ENCODE results near the gene ZNF740.
"Not testable (repeated sequence)": the region's sequence is repeated elsewhere in the genome, so short reads cannot be mapped to it uniquely, and the experiment has no call there.

Gene ZNF740

DNA sequence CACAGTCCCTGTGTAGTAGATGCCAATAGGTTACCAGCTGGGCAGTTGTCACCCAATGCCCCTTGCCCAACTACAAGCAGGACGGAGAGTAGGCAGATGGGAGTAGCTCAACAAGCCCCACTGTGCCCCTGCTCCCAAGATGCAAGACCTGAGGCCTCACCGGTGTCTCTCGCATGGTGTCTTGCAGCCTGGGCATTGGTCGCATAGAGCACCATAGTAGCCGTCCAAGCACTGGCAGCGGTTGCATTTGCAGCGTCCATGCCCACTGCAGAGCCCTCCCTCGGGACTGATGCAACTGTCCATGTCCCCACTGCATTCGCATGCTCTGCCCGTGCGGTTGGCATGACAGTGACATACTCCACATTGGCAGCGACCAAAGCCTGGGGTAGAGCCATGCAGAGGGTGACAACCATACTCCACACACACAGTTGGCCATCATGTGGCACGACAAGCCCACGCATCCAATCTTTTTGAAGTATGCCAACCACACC is 12.1 kb downstream of the ZNF740 start:
- Histone ChIP-seq H3K27ac (no peak overlapping the region), H3K4me3 (no peak overlapping the region)

DNA sequence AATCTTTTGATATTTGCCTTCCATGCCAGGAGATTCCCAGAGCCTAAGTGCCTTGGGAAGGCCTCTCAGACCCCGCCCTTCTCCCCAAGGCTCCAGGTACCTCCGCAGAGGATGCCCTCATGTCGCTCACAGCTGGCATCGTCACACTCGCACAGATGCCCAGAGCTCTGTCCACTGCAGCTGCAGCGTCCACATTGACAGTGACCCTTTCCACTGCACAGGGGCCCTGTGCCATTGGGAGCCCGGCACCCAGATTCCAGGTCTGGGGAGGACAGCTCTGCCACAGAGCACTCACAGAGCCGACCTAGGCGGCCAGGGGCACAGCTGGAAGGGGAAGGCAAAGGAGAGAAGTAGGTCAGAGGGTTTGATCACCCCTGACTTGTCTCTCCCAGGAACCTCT is 12.5 kb downstream of the ZNF740 start:
- H3K4me3 ChIP-seq, result no peak overlapping the region
- H3K27ac ChIP-seq, result no peak overlapping the region

DNA sequence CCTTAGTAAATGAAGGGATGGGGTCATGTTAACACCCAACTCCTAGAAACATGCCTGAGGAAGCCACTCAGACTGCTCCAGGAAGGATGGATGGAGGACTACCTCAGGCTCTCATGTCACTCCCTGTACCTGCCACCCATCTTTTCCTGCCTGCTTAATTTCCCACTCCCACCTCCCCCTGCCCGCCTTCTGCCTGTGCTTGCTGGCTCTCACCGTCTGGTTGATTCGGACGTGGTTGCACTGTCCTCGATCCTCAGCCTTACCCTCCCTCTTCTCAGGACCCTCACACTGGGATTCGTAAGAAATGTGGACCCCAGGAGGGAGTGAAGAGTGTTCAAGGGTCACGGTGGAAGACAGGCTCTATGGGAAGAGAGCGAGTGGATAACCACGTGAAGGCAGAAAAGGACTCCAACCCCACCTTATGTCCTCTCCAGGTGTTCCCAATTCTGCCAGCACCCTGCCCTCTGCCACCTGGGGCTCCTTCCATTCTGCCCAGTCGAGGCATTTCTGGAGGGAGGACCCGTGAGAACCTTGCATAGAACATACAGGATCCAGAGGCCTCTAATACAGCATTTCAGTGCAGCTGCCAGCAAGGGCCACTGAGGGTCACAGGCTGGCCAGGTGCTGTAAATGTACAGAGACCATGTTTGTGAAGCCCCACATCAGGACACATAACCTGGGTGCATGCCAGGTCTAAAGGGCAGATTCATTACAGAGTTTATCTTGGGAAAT is 13.6 kb downstream of the ZNF740 start:
- no peak overlapping the region for H3K27ac ChIP-seq
- no peak overlapping the region for H3K4me3 ChIP-seq

DNA sequence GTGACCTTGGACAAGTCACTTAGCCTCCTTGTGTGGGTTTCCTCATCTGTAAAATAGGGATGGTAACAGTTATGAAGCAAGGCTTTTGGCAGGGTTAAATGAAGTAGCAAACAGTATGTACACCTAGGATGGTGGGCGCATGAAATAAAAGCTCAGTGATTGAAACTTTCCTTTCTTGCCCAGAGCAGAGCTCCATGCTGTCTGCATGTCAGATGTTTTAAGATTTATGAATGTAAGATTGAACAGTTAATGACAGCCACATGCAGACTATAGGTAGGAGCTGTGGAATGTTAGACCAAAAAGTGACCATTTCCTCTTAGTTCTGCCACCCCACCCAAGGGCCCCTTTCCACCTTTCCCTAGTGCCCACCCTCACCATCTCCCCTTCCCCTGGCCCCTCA is 14.5 kb downstream of the ZNF740 start:
- Histone ChIP-seq H3K27ac (no peak overlapping the region), H3K4me3 (no peak overlapping the region)

DNA sequence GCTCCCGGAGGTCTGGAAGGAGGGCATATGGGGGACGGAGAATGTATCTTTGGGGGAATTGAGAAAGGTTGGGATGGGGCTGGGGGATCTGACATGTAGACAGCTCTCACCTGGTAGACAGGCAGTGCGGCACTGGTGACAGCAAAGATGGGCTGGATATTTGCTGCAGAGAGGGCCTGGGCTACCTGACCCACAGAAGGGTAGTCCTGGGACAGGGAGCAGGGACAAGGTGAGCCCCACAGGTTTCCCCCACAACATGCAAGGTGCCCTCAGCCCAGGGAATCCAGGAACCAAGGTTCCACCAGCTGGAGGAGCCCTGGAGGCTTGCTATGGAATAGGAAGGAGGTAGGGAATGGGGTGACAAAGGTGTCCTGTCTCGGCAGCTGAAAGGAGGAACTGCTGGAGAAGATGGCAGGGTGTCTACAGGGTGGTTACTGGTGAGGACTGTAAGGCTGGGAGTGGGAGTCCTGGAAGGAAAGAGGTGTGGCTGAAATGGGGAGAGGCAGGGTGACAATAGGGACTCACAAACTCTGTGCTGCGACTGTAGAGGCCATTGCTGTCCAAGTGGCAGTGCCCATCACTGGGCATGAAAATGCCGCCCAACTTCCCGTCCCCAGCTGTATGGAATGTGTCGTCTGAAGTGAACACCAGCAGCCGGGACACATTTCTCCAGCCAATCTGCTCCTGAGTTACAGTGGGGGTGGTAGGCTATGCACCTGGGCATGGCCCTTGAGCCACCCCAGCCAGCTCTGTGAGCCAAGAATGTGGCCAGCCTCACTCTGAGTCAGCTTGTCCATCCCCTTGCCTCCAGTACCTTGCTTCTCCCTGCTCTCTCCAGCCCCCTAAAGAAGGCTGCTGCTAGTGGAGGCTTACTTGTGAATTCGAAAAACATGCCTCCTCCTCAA is 15.2 kb downstream of the ZNF740 start:
- Histone ChIP-seq H3K27ac (no peak overlapping the region), H3K4me3 (no peak overlapping the region)

DNA sequence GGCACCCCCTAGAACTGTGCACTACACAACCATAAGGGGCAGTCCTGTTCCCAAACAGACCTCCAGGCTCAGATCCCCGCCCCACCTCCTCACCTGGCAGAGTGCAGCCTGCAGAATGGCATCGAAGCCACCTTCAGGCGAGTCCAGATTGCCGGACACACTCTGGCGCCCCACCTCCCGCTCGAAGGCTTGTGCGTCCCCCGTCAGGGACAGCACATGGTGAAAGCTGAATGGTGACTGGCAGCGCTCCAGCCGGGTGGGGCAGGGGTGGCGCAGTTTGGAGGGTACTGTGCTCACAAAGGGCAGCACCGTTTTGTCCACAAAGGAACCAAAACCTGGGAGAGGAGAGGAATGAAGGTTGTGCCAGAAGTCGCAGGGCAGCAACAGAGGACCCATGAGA is 16.0 kb downstream of the ZNF740 start:
- Histone ChIP-seq H3K27ac (no peak overlapping the region), H3K4me3 (no peak overlapping the region)

DNA sequence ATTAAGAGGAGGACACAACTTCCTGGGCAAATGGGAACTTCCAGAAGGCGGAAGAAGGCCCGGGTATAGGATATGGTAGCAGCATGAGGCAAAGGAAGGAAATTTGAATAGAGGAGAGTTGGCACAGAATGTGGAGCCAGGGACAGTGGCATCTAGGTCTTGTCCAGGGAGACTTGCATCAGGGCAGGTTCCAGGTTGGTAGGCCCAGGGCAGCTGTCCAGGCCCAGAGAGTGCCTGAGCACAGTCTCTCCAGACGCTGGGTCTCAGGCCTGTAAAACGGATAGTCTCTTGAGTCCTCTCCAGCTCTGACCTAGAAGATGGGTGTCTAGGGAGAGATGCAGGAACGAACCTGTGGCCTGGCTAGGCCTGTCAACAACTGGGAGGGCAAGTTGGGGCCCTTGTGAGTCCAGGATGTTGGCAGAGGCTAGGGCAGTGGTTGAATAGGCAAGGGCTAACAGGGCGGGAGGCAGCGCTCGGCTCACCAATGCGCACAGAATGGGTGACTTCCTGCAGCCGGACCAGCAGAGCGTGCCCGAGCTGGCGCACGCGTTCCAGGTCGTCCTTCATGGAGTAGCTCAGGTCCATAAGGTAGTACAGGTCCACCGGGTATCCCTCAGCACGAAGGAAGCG is 16.6 kb downstream of the ZNF740 start:
- Histone ChIP-seq H3K27ac (peak overlapping the region in 2 of 21 experiments; percentile 9 to 28), H3K4me3 (peak overlapping the region in 1 of 7 experiments; percentile 8)

DNA sequence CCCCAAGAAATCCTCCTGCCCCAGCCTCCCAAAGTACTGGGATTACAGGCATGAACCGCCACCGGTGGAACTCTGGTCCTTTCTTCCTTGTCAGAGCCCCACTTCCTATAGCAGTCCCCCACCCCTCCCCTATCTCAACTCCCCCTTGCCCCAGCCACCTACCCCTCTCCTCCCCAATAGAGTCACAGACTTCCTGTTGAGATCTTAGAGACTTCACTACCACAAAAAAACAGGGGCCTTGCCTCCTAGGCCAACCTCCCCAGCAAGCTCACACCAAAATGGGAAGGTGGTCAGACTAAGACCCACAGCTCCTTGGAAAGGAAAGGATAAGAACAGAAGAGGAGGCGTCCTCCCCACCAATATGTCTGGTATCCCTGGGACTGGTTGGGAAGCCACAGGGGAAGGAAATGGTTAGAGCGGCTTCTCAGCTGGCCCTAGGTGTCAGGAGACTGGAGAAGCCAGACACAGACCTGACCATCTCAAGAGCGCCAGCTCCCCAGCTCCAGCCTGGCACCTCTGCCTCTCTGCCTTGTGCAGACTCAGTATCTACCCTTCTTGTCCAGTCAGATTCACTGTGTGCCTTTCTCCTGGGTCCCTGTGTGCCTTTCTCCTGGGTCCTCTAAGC is 18.1 kb downstream of the ZNF740 start:
- peak overlapping the region in 3 of 21 experiments; percentile 30 to 75 (median 32) for H3K27ac ChIP-seq
- no peak overlapping the region for H3K4me3 ChIP-seq

DNA sequence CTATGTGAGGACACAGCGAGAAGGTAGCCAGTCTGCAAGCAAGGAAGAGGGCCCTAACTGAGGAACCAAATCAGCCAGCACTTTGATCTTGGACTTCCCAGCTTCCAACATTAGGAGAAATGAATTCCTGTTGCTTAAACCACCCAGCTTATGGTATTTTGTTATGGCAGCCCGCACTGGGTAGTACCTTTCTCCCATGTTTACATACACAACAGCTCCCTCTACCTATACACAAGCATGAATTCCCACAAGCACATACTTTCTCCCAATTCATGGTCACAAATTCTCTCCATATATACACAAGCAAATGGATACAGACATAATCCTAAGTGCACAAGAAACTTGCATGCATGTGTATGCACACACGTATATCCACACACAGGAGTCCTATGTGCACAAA is 19.2 kb downstream of the ZNF740 start:
- no peak overlapping the region for H3K4me3 ChIP-seq
- peak overlapping the region in 1 of 21 experiments; percentile 75 for H3K27ac ChIP-seq

DNA sequence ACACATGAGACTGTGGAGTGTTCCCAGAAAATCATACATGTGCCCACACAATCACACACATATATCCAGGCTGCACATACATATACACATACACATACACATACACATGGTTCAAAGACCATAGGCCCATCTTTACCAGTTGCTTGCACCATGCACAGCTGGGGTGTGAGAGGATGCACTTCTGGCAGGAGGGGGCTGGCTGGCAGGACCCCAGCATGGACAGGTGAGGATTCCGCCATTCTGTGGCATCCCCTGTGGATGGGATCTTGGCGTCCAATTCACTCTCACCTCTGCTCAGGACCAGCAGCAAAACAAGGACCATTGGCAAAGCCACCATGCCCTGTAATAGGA is 19.6 kb downstream of the ZNF740 start:
- H3K4me3 ChIP-seq, result no peak overlapping the region
- peak overlapping the region in 5 of 21 experiments; percentile 53 to 75 (median 63) for H3K27ac ChIP-seq

DNA sequence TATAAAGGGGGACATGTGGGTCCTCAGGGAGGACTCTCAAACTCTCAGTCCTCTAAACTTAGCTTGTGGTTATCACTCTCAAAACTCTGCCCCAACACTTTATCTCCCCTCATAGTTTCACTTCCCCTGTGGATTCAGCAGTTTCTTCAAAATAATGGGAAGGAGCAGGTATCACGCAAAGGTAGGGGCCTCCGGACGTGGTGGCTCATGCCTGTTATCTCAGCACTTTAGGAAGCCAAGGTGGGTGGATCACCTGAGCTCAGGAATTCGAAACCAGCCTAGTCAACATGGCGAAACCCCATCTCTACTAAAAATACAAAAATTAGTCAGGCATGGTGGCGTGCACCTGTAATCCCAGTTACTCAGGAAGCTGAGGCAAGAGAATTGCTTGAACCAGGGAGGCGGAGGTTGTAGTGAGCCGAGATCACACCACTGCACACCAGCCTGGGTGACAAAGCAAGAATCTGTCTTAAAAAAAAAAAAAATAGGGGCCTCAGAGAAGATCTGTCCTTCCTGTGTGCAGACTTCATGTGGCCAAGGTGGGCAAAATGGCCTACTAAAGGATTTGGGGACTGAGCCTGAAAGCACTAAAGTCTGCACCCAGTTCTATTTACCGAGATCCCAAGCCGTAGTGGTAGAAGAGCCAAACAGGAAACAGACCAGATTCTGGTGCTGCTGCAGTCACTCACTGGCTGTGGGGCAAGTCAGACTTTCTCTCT is 20.1 kb downstream of the ZNF740 start:
- Histone ChIP-seq H3K27ac (peak overlapping the region in 8 of 21 experiments; percentile 17 to 75 (median 58)), H3K4me3 (no peak overlapping the region)

DNA sequence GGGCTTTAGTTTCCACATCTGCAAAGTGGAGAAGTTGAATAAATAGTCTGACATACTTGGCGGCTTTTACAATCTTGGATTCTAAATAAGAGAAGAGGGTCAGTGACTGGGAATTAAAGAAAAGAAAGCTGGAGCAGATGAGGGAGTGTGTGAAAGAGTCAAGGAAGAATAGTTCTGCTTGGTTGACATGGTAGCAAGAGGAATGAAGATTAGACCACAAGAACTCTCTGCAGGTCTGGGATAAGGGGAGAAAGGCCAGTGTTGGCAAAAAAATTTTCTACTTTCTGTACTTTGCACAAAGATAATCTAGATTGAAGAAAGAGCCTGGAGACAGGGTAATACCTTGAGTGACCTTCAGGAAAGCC is 20.6 kb downstream of the ZNF740 start:
- Histone ChIP-seq H3K4me3 (no peak overlapping the region), H3K27ac (peak overlapping the region in 7 of 21 experiments; percentile 17 to 75 (median 59))

DNA sequence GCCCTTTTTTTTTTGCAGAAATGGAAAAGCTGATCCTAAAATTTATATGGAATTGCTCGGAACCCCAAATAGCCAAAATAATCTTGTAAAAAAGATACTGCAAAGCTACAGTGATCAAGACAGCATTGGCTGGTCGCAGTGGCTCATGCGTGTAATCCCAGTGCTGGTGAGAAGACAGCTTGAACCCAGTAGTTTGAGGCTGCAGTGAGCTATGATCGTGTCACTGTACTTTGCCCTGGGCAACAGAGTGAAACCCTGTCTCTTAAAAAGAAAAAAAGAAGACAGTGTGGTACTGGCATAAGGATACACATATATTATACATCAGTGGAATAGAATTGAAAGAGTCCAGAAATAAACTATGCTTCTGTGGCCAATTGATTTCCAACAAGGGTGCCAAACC is 21.1 kb downstream of the ZNF740 start:
- H3K4me3 ChIP-seq, result no peak overlapping the region
- H3K27ac ChIP-seq, result peak overlapping the region in 3 of 21 experiments; percentile 58 to 75 (median 64)

DNA sequence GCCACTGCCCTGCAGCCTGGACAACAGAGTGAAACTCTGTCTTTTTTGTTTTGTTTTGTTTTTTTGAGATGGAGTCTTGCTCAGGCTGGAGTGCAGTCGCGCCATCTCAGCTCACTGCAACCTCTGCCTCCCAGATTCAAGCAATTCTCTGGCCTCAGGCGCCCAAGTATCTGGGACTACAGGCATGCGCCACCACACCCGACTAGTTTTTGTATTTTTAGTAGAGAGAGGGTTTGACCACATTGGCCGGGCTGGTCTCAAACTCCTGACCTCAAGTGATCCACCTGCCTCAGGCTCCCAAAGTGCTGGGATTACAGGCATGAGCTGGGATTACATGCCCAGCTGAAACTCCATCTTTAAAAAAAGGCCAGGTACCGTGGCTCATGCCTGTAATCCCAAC is 21.8 kb downstream of the ZNF740 start:
- H3K27ac ChIP-seq, H3K4me3 ChIP-seq: not testable (repeated sequence)

DNA sequence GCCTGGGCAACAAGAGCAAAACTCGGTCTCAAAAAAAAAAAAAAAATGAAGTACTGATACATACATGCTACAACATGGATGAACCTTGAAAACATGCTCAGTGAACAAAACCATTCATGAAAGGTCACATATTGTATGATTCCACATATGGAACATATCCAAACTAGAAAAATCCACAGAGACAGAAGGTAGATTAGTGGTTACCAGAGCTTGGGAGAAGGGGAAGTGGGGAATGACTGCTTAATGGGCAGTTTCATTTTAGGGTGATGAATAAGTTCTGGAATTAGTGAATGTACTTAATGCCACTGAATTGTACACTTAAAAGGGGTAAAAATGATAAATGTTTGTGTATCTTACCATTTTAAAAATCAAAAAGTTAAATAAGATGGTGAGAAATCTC is 23.8 kb downstream of the ZNF740 start:
- Histone ChIP-seq H3K27ac (no peak overlapping the region), H3K4me3 (no peak overlapping the region)

DNA sequence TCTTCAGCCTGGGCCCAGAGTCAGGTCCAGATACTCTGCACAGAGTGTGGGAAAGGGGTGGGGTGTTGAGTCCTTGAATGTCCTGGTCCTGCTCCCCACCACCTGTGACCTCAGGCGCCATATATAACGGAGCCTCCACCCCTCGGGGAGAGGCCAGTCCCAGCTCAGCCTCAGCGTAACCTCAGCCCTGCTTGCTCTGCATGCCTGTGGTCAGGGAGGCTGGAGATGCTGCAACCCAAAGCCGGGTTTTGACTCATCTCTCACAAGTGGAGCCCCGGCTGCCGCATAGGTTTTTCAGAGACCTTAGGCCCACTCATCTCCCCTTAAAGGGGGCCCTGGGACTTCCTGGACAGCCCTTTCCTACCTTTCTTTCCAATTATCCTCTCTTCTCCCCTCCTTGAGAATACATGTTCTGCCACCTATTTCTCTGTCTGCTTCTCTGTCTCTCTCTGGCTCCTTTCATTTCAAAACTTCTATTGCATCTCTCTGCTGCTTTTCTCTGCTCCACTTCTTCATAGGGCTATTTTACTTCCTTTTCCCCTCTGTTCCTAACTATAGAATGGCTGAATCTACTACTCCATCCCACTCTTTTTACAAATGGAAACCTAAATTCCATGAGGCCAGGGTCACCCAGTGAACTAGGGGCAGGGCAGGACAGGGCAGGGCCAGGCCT is 25.4 kb downstream of the ZNF740 start:
- Histone ChIP-seq H3K4me3 (peak overlapping the region in 3 of 7 experiments; percentile 2 to 22 (median 12)), H3K27ac (peak overlapping the region in 17 of 21 experiments; percentile 28 to 89 (median 62))

DNA sequence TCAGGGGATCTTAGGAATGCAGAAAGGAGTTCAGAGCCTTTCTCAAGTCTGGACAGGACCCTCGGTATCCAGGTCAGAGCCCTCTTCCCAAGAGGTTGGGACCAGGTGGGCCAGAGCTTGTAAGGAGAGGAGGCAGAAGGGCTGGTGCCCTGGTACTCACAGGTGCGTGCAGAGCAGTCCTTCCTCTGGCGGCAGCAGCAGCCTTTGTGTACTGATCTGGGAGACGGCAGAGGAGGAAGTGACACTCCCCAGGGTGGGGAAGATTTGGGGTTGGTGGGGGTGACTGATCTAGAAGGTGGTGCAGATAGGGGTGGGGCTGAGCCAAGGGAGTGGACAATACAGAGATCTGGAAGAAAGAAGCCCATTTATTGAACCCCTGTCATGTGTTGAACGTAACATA is 26.5 kb downstream of the ZNF740 start, which contains the start of gene ITGB7:
Gene ITGB7, minus strand, starts transcription at position 210 of the 400 bp plus-strand sequence. CDS start 6,808 bp downstream, outside the sequence.
- H3K27ac ChIP-seq, result peak within 1 kb of the TSS in 19 of 21 experiments; percentile 28 to 89 (median 60)
- peak within 1 kb of the TSS in 6 of 7 experiments; percentile 1 to 30 (median 12) for H3K4me3 ChIP-seq

DNA sequence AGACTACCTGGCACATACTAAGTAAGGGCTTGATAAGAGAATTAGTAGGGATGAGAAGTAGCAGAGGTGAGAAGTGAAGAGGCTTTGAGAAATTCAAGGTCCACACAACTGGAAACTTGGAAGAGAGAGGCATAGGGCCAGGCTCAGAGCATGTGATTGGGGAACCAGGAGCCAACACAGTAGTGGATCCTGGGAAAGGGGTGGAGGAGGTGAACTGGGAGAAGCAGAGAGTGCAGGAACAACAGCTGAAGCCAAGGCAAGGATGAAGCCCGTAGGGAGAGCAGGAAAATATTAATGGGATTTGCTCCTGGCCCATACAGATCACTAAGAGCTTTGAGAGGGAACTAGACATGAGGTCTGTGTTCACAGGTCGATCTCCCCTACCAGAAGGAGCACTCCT is 27.9 kb downstream of the ZNF740 start:
- H3K27ac ChIP-seq, result peak overlapping the region in 13 of 21 experiments; percentile 4 to 89 (median 59)

More for the DNA sequence above, 27.9 kb downstream of the ZNF740 start:
- H3K4me3 ChIP-seq, result no peak overlapping the region

Data from skin epidermis (tissue), 12 donors.